DLD1 (cell line): ENCODE data around the gene CCNL1.
"Not testable (repeated sequence)": the region's sequence is repeated elsewhere in the genome, so short reads cannot be mapped to it uniquely, and the experiment has no call there.

ENCODE experiments used
- in situ Hi-C: cut with HindIII; loops from 2 replicates; pipeline ENCODE4 v1.10.0; 2017; ENCODE audit warnings: low sequenced_read_pairs

Gene CCNL1

DNA sequence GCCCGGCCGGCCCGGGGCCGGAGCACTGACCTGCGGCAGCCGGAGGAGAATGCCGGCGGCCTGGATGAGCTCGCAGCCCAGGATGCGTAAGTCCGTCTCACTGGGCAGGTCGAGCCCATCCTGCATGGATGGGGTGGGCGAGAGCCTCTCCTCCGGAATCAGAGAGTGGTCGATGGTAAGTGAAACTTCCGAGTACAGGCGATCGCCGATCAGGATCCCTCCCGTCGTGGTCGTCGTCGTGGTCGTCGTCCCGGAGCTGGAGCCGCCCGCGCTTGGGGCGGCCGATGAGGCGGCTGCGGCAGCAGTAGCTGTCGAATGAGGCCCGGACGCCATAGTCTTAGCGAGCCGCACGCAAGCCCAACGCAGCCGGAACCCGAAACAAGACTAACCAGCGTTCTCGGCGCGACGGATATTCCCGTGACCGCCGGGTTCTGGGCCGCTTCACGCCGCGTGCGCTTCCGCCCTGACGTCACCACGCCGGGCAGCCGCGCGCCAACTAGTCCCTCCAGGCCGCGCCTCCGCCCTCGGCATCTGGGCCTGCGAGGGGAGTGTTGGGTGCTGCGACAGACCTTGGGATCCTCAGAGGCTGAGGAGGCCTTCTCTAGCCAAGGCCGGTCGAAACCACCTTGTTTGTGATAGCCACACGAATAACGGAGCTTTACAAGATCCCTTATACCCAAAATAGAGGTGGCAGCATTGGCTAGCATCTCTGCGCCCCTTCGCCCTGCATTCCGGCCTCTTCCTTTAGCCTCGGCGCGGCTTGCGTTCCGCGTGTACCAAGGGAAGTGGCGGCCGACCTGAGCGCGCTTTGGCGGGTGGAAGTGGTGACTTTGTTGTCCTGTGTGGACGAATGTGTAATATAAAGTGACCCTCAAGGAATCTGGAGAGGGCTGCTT is at the start of gene CCNL1:
Gene CCNL1, minus strand, starts transcription at position 386 of the 896 bp plus-strand sequence. Its CDS starts 53 bp downstream, at position 333.
- in situ Hi-C loops: no loop called here

DNA sequence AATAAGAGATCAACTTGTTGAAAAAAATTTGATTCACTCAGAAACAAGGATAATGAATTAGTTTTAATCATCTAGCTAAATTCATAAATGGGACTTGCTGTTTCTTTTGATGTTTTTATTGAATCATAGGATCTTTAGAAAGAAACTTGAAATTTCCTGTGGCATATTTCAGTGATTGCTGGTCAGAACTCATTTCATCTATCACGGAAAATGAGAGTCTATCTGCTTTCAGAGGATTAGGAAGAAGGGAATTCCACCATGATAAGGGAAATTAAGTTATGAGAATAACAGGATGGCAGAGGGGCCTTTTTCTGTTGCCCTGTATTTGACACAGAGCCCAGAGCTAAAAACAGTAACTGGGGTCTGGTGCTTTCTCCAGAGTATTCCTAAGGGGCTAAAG is 44.9 kb upstream of the CCNL1 start:
- in situ Hi-C loops: no loop called here

DNA sequence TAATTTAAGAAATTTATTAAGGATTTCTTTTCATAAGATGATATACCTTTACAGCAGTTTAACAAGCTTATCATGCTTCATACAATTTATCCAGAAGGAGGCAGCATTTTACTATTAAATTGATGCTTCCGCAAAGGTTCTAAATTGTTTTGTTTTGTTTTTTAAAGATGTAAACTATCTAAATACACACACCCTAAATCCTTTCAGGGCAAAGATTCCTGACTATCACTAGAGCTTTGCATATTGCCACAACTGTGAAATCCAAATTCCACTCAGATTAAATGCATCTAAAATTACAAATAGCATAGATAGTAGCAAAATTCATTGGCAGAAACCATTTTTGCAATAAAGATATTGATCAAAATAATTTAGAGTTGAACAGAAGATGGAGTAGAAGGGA is 44.5 kb upstream of the CCNL1 start:
- in situ Hi-C loops: no loop called here

DNA sequence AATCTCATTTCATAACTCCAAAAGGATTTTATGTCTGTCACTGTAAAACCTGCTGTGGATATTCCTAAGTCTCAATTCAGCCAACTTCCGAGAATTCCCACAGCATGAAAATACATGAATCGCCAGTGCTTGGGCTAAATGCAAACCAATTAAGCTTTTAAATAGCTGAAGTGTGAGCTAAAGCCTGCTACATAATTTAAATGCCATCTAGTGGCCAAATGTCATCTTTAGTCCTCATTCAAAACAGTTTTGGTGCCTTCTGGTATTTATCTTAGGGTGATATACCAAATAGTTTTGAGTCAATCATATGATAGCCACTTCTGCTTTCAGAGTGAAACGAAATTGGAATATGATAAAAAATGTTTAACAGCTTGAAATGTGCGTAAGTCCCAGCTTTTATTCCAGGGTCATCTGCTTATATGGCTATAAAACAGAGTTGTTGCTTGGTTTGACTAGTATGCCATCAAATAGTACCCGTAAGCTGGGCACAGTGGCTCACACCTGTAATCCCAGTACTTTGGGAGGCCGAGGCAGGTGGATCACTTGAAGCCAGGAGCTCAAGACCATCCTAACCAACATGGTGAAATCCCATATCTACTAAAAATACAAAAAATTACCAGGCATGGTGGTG is 41.8 kb upstream of the CCNL1 start:
- in situ Hi-C loops: no loop called here

DNA sequence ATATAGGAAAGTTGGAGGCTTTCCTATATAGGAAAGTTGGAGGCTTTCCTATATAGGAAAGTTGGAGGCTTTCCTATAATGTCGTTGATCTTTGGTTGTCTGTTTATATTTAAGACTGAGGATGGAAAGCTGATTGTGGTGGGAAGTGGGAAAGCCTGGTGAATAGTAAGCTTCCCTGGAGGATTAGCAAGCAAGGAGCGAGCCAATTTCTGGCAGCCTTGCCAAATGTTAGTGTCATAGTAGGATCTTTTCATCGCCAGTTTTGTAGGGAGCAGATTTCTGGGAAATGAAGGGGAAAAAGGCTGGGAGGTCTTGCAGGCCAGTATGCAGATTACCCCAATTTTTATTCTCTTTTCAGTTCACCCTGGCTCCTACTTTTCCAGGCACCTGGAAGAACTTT is 39.9 kb upstream of the CCNL1 start:
- in situ Hi-C loops: no loop called here

DNA sequence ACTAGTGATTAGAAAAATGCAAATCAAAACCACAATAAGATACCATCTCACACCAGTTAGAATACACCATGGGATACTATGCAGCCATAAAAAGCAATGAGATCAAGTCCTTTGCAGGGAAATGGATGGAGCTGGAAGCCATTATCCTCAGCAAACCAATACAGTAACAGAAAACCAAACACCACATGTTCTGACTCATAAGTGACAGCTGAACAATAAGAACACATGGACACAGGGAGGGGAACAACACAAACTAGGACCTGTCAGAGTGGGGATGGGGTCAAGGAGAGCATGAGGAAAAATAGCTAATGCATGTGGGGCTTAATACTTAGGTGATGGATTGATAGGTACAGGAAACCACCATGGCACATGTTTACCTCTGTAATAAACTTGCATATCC is 36.0 kb upstream of the CCNL1 start:
- in situ Hi-C loops: no loop called here

DNA sequence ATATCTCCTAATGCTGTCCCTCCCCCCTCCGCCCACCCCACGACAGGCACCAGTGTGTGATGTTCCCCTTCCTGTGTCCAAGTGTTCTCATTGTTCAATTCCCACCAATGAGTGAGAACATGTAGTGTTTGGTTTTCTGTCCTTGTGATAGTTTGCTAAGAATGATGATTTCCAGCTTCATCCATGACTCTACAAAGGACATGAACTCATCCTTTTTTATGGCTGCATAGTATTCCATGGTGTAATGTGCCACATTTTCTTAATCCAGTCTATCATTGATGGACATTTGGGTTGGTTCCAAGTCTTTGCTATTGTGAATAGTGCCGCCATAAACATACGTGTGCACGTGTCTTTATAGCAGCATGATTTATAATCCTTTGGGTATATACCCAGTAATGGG is 31.2 kb upstream of the CCNL1 start:
- in situ Hi-C loops: not testable (repeated sequence)

DNA sequence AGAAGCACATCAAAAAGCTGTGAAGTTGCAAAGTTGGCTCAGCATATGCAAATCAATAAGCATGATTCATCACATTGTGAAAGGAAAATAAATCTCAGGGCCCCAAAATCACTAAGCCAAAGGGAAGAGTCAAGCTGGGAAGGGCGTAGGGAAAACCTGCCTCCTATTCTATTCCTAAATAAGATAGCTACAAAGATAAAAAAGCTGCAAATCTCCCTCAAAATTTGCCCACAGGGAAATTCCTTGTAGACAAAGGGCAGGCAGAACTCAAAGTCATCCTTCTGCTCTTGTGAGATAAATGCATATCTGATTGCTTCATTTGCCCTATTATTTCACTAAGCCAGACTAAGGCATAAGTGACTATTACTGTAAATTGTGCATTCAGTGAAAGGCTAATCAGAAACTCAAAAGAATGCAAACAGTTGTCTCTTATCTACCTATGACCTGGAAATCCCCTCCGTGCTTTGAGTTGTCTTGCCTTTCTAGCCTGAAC is 30.5 kb upstream of the CCNL1 start:
- in situ Hi-C loops: no loop called here

DNA sequence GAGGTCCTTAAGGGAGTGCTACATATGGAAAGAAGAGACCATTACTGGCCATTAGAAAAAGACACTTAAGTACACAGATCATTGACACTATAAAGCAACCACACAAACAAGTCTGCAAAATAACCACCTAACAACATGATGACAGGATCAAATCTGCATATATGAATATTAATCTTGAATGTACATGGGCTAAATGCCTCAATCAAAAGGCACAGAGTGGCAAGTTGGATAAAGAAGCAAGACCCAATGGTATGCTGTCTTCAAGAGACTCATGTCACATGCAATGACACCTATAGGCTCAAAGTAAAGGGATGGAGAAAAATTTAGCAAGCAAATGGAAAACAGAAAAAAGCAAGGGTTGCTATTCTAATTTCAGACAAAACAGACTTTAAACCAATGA is 28.4 kb upstream of the CCNL1 start:
- in situ Hi-C loops: no loop called here

DNA sequence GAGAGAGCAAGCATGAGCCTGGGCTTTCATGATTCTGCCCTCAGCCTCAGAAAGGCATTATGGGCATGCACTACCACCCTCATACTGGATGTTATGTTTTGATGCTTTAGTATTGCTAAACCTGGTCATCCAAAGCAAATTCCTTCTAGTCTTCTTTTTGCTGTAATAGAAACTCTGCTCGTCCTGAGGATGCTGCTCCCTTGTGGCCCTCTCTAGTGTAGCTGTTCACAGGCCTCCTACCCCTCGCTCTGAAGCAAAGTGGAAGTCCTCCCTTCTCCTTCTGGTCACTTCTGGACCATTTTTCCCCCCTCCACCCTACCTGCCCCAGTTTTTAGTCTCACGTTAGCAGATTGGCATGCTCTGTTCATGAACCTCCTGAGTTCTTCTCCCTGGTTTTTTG is 22.9 kb upstream of the CCNL1 start:
- in situ Hi-C loops: no loop called here

DNA sequence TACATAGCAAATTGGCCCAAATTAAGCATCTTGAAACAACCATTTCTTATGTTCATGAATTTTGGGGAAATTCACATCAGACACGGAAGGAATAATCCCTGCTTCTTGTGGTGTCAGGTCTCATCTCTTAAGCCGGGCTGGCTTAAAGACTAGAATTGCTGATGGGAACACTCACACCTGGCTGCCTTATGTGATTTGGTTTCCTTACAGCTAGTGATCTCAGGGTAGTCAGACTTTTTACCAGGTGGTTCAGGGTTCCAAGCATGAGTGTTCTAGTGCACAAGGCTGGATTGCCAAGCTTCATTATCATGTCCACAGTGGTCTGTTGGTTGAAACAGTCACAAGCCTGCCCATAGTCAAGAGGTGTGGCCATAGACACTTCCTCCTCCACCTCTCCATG is 20.3 kb upstream of the CCNL1 start:
- in situ Hi-C loops: no loop called here

DNA sequence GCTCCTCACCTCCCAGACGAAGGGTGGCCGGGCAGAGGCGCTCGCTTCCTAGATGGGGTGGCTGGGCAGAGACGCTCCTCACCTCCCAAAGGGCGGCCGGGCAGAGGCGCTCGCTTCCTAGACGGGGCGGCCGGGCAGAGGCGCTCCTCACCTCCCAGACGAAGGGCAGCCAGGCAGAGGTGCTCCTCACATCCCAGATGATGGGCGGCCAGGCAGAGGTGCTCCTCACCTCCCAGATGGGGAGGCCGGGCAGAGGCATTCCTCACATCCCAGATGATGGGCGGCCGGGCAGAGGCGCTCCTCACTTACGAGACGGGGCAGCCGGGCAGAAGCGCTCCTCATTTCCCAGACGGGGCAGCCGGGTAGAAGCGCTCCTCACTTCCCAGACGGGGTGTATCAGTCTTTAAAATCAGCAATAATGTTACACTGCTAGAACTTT is 19.4 kb upstream of the CCNL1 start:
- in situ Hi-C loops: no loop called here

DNA sequence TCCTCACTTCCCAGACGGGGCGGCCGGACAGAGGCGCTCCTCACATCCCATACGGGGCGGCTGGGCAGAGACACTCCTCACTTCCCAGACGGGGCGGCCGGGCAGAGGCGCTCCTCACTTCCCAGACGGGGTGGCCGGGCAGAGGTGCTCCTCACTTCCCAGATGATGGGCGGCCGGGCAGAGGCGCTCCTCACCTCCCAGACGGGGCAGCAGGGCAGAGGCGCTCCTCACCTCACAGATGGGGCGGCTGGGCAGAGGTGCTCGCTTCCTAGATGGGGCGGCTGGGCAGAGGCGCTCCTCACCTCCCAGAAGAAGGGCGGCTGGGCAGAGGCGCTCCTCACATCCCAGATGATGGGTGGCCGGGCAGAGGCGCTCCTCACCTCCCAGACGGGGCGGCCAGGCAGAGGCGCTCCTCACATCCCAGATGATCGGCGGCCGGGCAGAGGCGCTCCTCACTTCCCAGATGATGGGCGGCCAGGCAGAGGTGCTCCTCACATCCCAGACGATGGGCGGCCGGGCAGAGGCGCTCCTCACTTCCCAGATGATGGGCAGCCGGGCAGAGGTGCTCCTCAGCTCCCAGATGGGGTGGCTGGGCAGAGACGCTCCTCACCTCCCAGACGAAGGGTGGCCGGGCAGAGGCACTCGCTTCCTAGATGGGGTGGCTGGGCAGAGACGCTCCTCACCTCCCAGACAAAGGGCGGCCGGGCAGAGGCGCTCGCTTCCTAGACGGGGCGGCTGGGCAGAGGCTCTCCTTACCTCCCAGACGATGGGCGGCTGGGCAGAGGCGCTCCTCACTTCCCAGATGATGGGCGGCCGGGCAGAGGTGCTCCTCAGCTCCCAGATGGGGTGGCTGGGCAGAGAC is 18.8 kb upstream of the CCNL1 start:
- in situ Hi-C loops: not testable (repeated sequence)

DNA sequence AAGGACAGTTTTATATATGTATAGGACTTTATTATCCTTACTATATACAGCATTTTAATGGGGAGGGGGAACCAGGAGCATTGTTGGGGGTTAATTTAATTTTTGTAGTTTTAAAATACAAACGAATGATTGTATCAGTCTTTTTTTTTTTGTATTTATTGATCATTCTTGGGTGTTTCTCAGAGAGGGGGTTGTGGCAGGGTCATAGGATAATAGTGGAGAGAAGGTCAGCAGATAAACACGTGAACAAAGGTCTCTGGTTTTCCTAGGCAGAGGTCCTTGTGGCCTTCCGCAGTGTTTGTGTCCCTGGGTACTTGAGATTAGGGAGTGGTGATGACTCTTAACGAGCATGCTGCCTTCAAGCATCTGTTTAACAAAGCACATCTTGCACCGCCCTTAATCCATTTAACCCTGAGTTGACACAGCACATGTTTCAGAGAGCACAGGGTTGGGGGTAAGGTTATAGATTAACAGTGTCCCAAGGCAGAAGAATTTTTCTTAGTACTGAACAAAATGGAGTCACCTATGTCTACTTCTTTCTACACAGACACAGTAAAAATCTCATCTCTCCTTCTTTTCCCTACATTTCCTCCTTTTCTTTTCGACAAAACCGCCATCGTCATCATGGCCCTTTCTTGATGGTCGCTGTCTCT is 18.0 kb upstream of the CCNL1 start:
- in situ Hi-C loops: not testable (repeated sequence)

DNA sequence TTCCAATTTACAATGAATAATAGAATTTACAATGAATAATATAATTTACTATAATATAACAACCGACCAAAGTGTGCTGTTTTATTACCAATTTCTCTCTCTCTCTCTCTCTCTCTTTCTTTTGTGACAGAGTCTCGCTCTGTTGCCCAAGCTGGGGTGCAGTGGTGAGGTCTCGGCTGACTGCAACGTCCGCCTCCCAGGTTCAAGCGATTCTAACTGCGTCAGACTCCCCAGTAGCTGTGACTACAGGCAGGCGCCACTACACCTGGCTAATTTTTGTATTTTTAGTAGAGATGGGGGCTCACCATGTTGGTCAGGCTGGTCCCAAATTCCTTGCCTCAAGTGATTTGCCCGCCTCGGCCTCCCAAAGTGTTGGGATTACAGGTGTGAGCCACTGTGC is 17.0 kb upstream of the CCNL1 start:
- in situ Hi-C loops: no loop called here

DNA sequence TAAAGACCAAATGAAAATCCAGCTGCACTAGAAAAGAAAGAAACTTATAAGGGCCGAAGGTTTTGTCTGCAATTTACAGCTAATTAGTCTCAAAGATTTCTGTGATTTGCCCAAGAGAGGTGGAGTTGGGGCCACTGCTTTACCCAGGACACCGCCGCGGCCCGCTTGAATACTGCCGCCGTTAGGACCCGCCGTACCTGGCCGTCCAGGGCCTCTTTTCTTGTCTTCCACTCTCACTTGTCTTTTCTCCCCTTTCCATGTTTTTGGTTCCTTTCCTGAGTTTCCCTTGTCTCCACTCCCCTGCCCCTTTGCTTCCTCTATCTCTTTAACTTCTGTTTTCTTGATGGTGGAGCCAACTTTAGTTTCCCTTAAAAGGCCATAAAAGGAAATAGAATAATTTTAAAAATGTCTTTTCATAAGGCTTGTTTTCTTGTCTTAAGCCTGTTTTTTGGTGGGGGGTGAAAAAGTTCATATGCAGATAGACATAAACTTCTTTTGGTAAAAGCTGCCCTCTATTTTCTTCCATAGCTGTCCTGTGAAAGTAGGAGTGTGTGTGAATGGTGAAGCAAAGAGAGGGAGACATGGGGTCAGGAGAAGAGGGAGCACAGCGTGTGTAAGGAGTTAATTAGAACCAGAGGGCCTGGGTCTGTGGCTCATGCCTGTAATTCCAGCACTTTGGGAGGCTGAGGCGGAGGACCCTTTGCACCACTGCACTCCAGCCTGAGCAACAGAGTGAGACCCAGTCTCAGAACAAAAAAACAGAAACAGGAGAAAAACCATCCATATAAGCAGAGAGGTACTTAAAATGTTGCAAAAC is 16.0 kb upstream of the CCNL1 start:
- in situ Hi-C loops: no loop called here

DNA sequence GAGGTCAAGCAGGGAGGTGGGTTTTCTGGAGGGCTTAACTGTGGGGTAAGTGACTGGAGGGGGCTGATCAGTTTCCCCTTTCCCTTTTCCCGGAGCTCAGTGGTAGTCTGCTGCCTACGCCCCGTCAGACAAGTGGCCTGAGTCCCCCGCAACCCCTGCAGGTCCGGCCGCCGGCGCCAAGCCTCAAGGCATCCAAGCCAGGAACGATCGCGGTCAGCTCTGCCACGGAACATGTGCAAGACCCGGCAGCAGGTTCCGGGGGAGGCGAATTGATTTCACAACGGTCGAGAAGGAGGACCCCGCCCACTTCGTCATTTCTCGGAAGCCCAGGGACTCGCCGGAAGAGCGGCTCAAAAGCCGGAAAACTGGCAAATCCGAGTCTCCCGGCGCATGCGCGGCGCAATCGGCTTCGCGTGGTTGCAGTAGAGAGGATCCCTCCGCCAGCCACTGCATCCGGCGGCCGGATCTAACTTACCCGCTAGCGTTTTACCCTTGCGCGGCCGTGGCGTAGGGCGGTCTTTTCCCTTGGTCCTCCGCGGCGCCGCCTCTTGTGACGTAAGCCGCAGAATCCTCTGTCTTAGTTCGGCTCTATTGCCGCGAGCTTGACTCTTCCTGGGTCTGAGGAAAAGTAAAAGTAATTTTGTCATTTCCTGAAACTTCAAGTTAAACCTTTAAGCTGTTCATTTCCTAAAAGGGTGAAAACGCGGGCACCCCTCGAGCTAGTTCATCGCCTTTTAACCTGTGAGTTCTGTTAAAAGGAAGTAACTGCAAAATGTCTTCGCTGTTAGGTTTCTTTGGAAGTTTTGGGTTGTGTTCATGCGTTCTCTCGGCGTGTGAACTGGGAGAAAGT is 14.9 kb upstream of the CCNL1 start:
- in situ Hi-C loops: no loop called here

DNA sequence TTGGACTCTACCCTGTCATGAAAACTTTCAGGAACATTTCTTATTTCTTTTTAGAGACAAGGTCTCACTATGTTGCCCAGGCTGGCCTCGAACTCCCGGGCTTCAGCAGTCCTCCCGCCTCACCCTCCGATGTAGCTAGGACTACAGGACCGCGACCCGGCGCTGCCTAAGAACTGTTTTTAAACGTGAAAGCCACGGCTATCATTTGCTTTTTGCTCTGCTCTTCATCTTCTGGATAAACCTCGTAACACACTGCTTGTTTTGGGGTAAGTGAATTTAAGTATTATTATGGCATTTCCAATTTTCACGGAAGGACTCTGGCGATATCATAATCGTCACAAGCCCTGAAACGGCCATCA is 14.3 kb upstream of the CCNL1 start:
- in situ Hi-C loops: no loop called here

DNA sequence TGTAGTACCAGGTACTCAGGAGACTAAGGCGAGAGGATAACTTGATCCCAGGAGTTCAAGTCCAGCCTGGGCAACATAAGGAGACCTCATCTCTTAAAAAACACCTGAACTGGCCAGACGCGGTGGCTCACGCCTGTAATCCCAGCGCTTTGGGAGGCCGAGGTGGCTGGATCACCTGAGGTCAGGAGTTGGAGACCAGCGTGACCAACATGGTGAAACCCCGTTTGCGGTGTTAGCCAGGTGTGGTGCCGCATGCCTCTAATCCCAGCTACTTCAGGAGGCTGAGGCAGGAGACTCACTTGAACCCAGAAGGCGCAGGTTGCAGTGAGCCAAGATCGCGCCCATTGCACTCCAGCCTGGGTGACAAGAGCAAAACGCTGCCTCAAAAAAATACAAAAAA is 13.4 kb upstream of the CCNL1 start:
- in situ Hi-C loops: not testable (repeated sequence)
